GM23248 (cell line): Measurements from ENCODE around the gene RNF114. TPM values are rescaled to one million over a fixed set of nuclear protein-coding genes. Genes with fewer than 3 reads are reported as not detected.

ENCODE experiments used
- DNase-seq: peaks from one replicate; pipeline ENCODE4 v3.0.0-alpha.2; 2015
- H2AFZ ChIP-seq: fragments of 200-600 bp; sonication (generic); 2 replicates; pipeline ENCODE4 v1.6.1; 2016; ENCODE audit warnings: antibody characterized with exemption
- H3F3A ChIP-seq: fragments of 200-600 bp; sonication (generic); 2 replicates; pipeline ENCODE4 v1.6.1; 2016; ENCODE audit warnings: mild to moderate bottlenecking, antibody characterized with exemption, mixed run types; ENCODE audit not compliant: insufficient read depth
- H3K27ac ChIP-seq: fragments of 200-600 bp; sonication (generic); 2 replicates; pipeline ENCODE4 v1.5.1; 2016; ENCODE audit warnings: mild to moderate bottlenecking
- H3K27me3 ChIP-seq: fragments of 200-600 bp; sonication (generic); replicated peaks from 2 replicates; pipeline ENCODE4 v1.6.1; 2016; ENCODE audit warnings: mild to moderate bottlenecking; ENCODE audit not compliant: insufficient read depth
- H3K36me3 ChIP-seq: fragments of 200-600 bp; sonication (generic); 2 replicates; pipeline ENCODE4 v1.6.1; 2016; ENCODE audit warnings: low read depth, mild to moderate bottlenecking
- H3K4me1 ChIP-seq: fragments of 200-600 bp; sonication (generic); 2 replicates; pipeline ENCODE4 v1.6.1; 2016; ENCODE audit warnings: mild to moderate bottlenecking; ENCODE audit not compliant: insufficient read depth
- H3K4me2 ChIP-seq: fragments of 200-600 bp; sonication (generic); one replicate; pipeline ENCODE4 v1.6.1; 2016; ENCODE audit warnings: mild to moderate bottlenecking; ENCODE audit not compliant: unreplicated experiment
- H3K4me3 ChIP-seq: fragments of 200-600 bp; sonication (generic); 2 replicates; pipeline ENCODE4 v1.5.1; 2016; ENCODE audit warnings: mild to moderate bottlenecking
- H3K79me2 ChIP-seq: fragments of 200-600 bp; sonication (generic); 2 replicates; pipeline ENCODE4 v1.6.1; 2016; ENCODE audit warnings: mild to moderate bottlenecking; ENCODE audit not compliant: insufficient read depth
- H3K9ac ChIP-seq: fragments of 200-600 bp; sonication (generic); 2 replicates; pipeline ENCODE4 v1.6.1; 2016; ENCODE audit warnings: mild to moderate bottlenecking
- H3K9me2 ChIP-seq: fragments of 200-600 bp; sonication (generic); 2 replicates; pipeline ENCODE4 v1.6.1; 2016; ENCODE audit warnings: mixed run types, mild to moderate bottlenecking, moderate library complexity; ENCODE audit not compliant: insufficient read depth
- H3K9me3 ChIP-seq: fragments of 200-600 bp; sonication (generic); one replicate; pipeline ENCODE4 v1.6.1; 2017; ENCODE audit warnings: low read depth
- H4K20me1 ChIP-seq: fragments of 200-600 bp; sonication (generic); 2 replicates; pipeline ENCODE4 v1.6.0; 2016; ENCODE audit not compliant: insufficient read depth
- EZH2 ChIP-seq: fragments of 200-600 bp; sonication (generic); IDR thresholded peaks from 2 replicates; pipeline ENCODE4 v1.6.1; 2018; ENCODE audit warnings: antibody characterized with exemption, mild to moderate bottlenecking; ENCODE audit not compliant: insufficient read depth, poor library complexity, severe bottlenecking
- EZH2phosphoT487 ChIP-seq: fragments of 200-600 bp; sonication (generic); IDR thresholded peaks from 2 replicates; pipeline ENCODE4 v1.6.1; 2018; ENCODE audit warnings: antibody characterized with exemption, moderate library complexity, mild to moderate bottlenecking, low read depth; ENCODE audit not compliant: insufficient read depth
- WGBS, 2 experiments: methylation state at CpG; one replicate each; pipeline ENCODE4 v1.1.6; 2015 to 2017; ENCODE audit warnings: low lambda C conversion rate in 2 of 2, low coverage in 1 of 2; ENCODE audit errors: missing lambda C conversion rate in 2 of 2; 5-methylcytosine and 5-hydroxymethylcytosine counted together
- in situ Hi-C: fragments of 300-500 bp; cut with MboI; formaldehyde crosslinking; loops from 2 replicates; pipeline ENCODE4 v1.15.0; 2020
- polyA plus RNA-seq: library from polyadenylated mRNA; unstranded; fragments of >200 nt; fragmentation: Nextera tagmentation; extraction: Ambion mirVana; gene quantifications from 2 replicates; pipeline ENCODE4 v1.2.1, GENCODE V29; 2016
- total RNA-seq: library from RNA; depleted of rRNA; stranded (reverse); fragments of >200 nt; shearing (Covaris generic); gene quantifications from 2 replicates; pipeline ENCODE4 v1.2.3, GENCODE V29; 2014

RNF114 gene
- total and polyA plus RNA-seq, 2 experiments from 2014 or later, result 72.7 to 96.0 TPM

DNA sequence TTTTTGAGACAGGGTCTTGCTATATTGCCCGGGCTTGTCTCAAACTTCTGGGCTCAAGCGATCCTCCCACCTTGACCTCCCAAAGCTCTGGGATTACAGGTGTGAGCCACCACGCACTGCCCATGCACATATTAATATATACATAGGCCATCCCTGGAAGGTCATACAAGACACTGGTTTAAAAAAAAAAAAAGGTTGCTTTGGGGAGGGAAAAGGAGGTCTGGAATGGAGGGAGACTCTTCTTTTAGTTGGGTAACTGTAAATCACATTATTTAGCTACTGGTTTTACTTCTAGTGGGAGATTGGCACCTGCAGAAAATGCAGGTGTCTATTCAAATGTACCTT, 42.5 kb downstream of the RNF114 start:
- Histone ChIP-seq H3K27ac (no peak overlapping the region), H3K9me2 (no peaks in the 10 kb centered on the region), H3K79me2 (peaks cover 8% of the 10 kb centered on the region), H3K36me3 (no peaks in the 10 kb centered on the region), H3K9me3 (no peaks in the 10 kb centered on the region), H2AFZ (no peak overlapping the region; the same call in 1 of the 2 replicates), H3K4me1 (peaks cover 8% of the 10 kb centered on the region; the same call in 1 of the 2 replicates), H3K9ac (no peak overlapping the region), H3F3A (peaks cover 8% of the 10 kb centered on the region; the same call in 1 of the 2 replicates), H4K20me1 (no peaks in the 10 kb centered on the region), H3K27me3 (no peaks in the 10 kb centered on the region), H3K4me3 (no peak overlapping the region), H3K4me2 (no peak overlapping the region)
- TF ChIP-seq EZH2 (no peak), EZH2phosphoT487 (no peak)
- no peak for DNase-seq
- 74 to 80% methylated on average over 3 of the region's 3 CpGs for whole genome bisulfite sequencing, 2 experiments
- in situ Hi-C loops, result loop anchor here (5.0 to 10.0 kb wide), 2 partner anchors 94 to 196 kb away; no protein-coding TSS in a partner anchor

DNA sequence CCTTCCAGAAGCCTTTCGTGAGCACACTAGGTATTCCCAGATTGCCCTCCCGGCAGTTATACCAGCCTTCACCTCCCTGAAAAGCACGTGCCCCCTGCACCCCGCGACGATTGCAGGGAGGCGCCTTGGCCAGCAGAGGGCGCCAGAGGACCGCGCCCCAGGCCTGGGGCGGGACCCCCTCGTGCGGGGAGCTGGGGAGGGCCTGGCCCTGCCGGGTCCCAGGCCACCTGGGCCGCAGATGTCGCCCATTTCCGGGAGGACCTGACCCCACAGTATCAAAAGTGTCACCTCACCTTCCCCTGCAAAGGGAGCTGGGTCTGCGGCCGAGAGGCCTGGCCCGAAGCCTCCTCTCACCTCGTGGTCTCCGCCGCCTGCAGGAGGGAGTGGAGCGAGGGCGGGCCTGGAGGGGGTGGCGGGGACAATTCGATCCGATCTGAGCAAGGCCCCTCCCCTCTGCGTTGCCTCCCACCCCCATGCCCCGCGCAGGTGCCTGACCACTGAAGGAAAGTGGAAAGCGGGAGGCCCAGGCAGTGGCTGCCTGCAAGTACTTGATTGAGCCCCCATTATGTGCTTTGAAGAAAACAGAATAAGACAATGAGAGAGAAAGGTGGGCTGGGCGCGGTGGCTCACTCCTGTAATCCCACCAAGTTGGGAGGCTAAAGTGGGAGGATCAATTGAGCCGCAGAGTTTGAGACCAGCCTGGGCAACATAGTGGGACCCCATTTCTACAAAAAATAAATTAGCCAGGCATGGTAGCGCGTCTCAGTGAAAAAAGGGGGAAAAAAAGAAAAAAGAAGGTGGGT, 43.0 kb downstream of the RNF114 start:
- no peaks in the 10 kb centered on the region for H3K9me3 ChIP-seq
- H3K9ac ChIP-seq, result peak overlapping the region; percentile 29; the same call in 1 of the 2 replicates
- WGBS, 2 experiments, result 24 to 40% methylated on average over 17 to 36 of the region's 37 CpGs
- peaks cover 9% of the 10 kb centered on the region; the same call in 1 of the 2 replicates for H3F3A ChIP-seq
- no peaks in the 10 kb centered on the region; the same call in 1 of the 2 replicates for H3K36me3 ChIP-seq
- H2AFZ ChIP-seq, result peak overlapping the region; percentile 65
- H3K9me2 ChIP-seq, result no peaks in the 10 kb centered on the region
- H3K4me2 ChIP-seq, result peak overlapping the region; percentile 46
- no peaks in the 10 kb centered on the region for H4K20me1 ChIP-seq
- H3K79me2 ChIP-seq, result peaks cover 14% of the 10 kb centered on the region
- in situ Hi-C loops, result loop anchor here (5.0 to 10.0 kb wide), 2 partner anchors 93 to 196 kb away; no protein-coding TSS in a partner anchor
- H3K4me1 ChIP-seq, result peaks cover 11% of the 10 kb centered on the region; the same call in 1 of the 2 replicates
- TF ChIP-seq EZH2, result no peak
- no peak for TF ChIP-seq EZH2phosphoT487
- no peak overlapping the region for H3K27ac ChIP-seq
- no peaks in the 10 kb centered on the region for H3K27me3 ChIP-seq
- H3K4me3 ChIP-seq, result peak overlapping the region; percentile 58
- peak; percentile 52 for DNase-seq

DNA sequence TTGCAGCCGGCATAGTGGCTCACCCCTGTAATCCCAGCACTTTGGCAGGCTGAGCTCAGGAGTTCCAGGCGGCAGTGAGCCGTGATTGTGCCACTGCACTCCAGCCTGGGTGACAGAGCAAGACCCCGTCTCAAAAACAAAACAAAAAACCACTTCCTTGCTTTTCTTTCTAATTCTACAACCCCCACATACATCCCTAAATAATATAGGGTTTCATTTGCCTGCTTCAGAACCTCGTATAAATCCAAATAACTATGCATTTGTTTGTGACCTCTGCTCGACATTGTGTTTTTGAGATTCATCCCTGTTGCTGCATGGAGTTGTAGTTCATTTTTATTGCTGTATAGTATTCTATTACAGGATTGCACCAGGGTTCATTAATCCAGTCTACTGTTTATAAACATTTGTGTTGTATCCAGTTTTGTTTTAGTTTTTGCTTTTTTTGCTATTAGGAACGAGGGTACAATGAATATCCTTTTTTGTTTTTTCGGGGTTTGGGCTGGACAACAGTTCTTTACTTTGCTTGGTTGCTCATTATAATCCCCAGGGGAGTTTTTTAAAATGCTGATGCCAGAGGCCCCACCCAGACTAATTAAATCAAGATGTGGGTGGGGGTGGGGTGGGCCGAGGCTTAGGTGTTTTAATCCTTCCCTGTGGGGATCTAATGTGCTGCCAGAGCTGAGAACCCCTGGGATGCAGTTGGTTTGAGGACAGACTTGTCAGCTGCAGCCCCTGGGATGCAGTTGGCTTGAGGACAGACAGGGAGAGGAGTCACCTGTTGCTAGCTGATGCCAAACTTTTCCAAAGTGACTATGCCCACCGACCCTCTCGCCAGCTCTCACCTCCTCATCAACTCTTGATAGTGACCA, 44.2 kb downstream of the RNF114 start:
- TF ChIP-seq EZH2 (no peak), EZH2phosphoT487 (no peak)
- in situ Hi-C loops, result no loop called here
- WGBS, 2 experiments, result 68 to 75% methylated on average over 11 of the region's 11 CpGs

DNA sequence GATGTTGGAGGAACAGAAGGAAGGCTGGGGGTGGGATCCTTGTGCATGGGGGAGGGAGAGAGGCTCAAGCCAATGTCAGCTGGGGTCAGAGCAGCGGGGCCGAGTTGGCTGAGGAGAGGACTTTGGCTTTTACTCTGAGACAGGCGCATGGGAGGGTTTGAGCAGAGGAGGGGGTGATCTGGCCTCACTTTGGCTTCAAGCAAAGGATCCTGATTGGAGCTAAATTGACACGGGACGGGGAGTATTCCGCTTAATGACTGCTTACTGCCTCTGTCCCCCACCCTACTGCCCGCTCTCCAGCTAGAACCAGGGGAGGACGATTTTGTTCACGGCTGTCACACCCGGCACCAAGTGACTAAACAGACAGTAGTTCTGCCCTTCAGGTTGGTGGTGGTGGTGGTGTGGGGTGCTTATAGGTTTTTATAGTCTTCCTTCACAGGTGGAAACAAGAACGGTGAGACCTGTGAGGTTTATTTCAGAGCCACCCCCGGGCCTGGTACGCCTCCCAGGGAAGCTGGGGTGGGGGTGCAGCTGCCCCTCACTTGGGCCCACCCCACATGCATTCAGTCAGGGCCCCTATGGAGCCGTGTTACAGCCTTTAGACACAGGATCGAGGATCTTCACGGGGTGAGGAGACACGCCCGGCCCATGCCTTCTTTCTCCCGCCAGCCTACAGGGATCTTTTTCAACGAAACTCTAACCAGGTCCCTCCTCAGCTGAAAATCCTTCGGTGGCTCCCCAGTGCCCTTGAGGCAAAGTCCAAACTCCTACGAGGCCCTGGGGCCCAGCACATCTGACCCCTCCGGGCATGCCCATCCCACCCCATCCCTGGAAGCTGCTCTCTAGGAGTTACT, 45.2 kb downstream of the RNF114 start:
- H3K27ac ChIP-seq, result no peak overlapping the region
- H3K9me2 ChIP-seq, result no peaks in the 10 kb centered on the region
- peaks cover 36% of the 10 kb centered on the region for H3K79me2 ChIP-seq
- no peak for TF ChIP-seq EZH2phosphoT487
- no peak for TF ChIP-seq EZH2
- H4K20me1 ChIP-seq, result no peaks in the 10 kb centered on the region
- H3F3A ChIP-seq, result peaks cover 30% of the 10 kb centered on the region
- in situ Hi-C loops, result no loop called here
- peaks cover 29% of the 10 kb centered on the region for H3K4me1 ChIP-seq
- H2AFZ ChIP-seq, result no peak overlapping the region
- H3K4me3 ChIP-seq, result no peak overlapping the region
- H3K36me3 ChIP-seq, result no peaks in the 10 kb centered on the region; the same call in 1 of the 2 replicates
- no peak overlapping the region for H3K9ac ChIP-seq
- no peak overlapping the region for H3K4me2 ChIP-seq
- DNase-seq, result no peak
- no peaks in the 10 kb centered on the region for H3K9me3 ChIP-seq
- no peaks in the 10 kb centered on the region for H3K27me3 ChIP-seq
- 85 to 92% methylated on average over 19 to 23 of the region's 23 CpGs for WGBS, 2 experiments

More for the DNA sequence above, 44.2 kb downstream of the RNF114 start:
- H3K4me2 ChIP-seq, result no peak overlapping the region
- DNase-seq, result peak; percentile 47
- peaks cover 22% of the 10 kb centered on the region; the same call in 1 of the 2 replicates for H3K4me1 ChIP-seq
- H3K4me3 ChIP-seq, result no peak overlapping the region
- no peaks in the 10 kb centered on the region for H3K9me3 ChIP-seq
- peaks cover 21% of the 10 kb centered on the region; the same call in 1 of the 2 replicates for H3F3A ChIP-seq
- peaks cover 26% of the 10 kb centered on the region for H3K79me2 ChIP-seq
- no peaks in the 10 kb centered on the region for H3K9me2 ChIP-seq
- no peak overlapping the region for H3K27ac ChIP-seq
- no peak overlapping the region for H2AFZ ChIP-seq
- H3K27me3 ChIP-seq, result no peaks in the 10 kb centered on the region
- H3K9ac ChIP-seq, result no peak overlapping the region
- H4K20me1 ChIP-seq, result no peaks in the 10 kb centered on the region
- H3K36me3 ChIP-seq, result no peaks in the 10 kb centered on the region; the same call in 1 of the 2 replicates
